HEK293 (cell line): Measurements from ENCODE around the gene ZNF554.

ENCODE experiments used
- CTCF ChIA-PET: fragments of 350-600 bp; formaldehyde crosslinking; extraction: SDS; loops from one replicate; lab custom pipeline; 2021; ENCODE audit warnings: antibody characterized with exemption; lab: Yijun Ruan, JAX
- POLR2A ChIA-PET: fragments of 300-600 bp; formaldehyde crosslinking; extraction: SDS; loops from one replicate; lab custom pipeline; 2020; ENCODE audit warnings: antibody characterized with exemption, inconsistent platforms; lab: Yijun Ruan, JAX
- H3K27ac ChIP-seq: fragments of 200-500 bp; sonication (Bioruptor generic); 2 replicates; pipeline ENCODE4 v1.5.1; 2014; ENCODE audit warnings: low read depth, low read length, control low read depth, inconsistent platforms; ENCODE audit errors: extremely low read depth
- H3K36me3 ChIP-seq, 2 experiments: fragments of 200-500 bp in 1 of 2; sonication (Bioruptor generic) in 1 of 2; 1 replicate in 1 of 2; 2 replicates in 1 of 2; pipeline ENCODE4 v1.5.1; 2014 to 2017; ENCODE audit warnings: inconsistent platforms in 2 of 2, low read length in 2 of 2; ENCODE audit not compliant: control insufficient read depth in 2 of 2, insufficient read depth in 1 of 2
- H3K4me1 ChIP-seq: fragments of 200-500 bp; sonication (Bioruptor generic); 2 replicates; pipeline ENCODE4 v1.5.1; 2014; ENCODE audit warnings: mild to moderate bottlenecking, low read length, inconsistent platforms; ENCODE audit not compliant: control insufficient read depth, insufficient read depth
- H3K4me3 ChIP-seq: 2 replicates; pipeline ENCODE4 v1.5.1; 2011; ENCODE audit warnings: low read depth, mild to moderate bottlenecking, control low read depth, low read length, moderate library complexity
- H3K9me3 ChIP-seq: fragments of 200-500 bp; sonication (Bioruptor generic); 2 replicates; pipeline ENCODE4 v1.5.1; 2014; ENCODE audit warnings: low read depth, low read length, inconsistent platforms; ENCODE audit not compliant: control insufficient read depth, insufficient read depth
- AEBP2 ChIP-seq: fragments of 450-650 bp; formaldehyde crosslinking; IDR thresholded peaks from 2 replicates; pipeline ENCODE4 v1.5.1; 2016; ENCODE audit warnings: missing biosample characterization, missing genetic modification characterization, borderline replicate concordance
- ELK4 ChIP-seq: IDR thresholded peaks from 2 replicates; pipeline ENCODE4 v1.6.1; 2011; ENCODE audit warnings: mild to moderate bottlenecking, low read depth, low read length, borderline replicate concordance
- HOXC10 ChIP-seq: sonication (generic); formaldehyde crosslinking; IDR thresholded peaks from 2 replicates; pipeline ENCODE4 v1.8.1; 2023; ENCODE audit warnings: mild to moderate bottlenecking, missing genetic modification reagents
- KLF9 ChIP-seq: fragments of 450-650 bp; formaldehyde crosslinking; IDR thresholded peaks from 2 replicates; pipeline ENCODE4 v1.5.1; 2016; ENCODE audit warnings: missing biosample characterization, missing genetic modification characterization, low read depth
- MZF1 ChIP-seq: fragments of 450-650 bp; formaldehyde crosslinking; IDR thresholded peaks from 2 replicates; pipeline ENCODE4 v1.5.1; 2017; ENCODE audit warnings: missing biosample characterization, missing genetic modification characterization, borderline replicate concordance
- OVOL3 ChIP-seq: fragments of 450-650 bp; formaldehyde crosslinking; IDR thresholded peaks from 2 replicates; pipeline ENCODE4 v1.5.1; 2016; ENCODE audit warnings: missing biosample characterization, missing genetic modification characterization
- TCF7L2 ChIP-seq: IDR thresholded peaks from 2 replicates; pipeline ENCODE4 v1.6.1; 2011; ENCODE audit warnings: low read depth, mild to moderate bottlenecking, inconsistent platforms, low read length, moderate library complexity, borderline replicate concordance
- YY1 ChIP-seq: fragments of 450-650 bp; formaldehyde crosslinking; IDR thresholded peaks from 2 replicates; pipeline ENCODE4 v1.5.1; 2018; ENCODE audit warnings: missing biosample characterization, missing genetic modification characterization
- ZBTB20 ChIP-seq: fragments of 450-650 bp; formaldehyde crosslinking; IDR thresholded peaks from 2 replicates; pipeline ENCODE4 v1.5.1; 2016; ENCODE audit warnings: missing biosample characterization, missing genetic modification characterization
- ZBTB8A ChIP-seq: fragments of 450-650 bp; formaldehyde crosslinking; IDR thresholded peaks from 2 replicates; pipeline ENCODE4 v1.5.1; 2016; ENCODE audit warnings: missing biosample characterization, missing genetic modification characterization
- ZFP41 ChIP-seq: fragments of 450-650 bp; formaldehyde crosslinking; IDR thresholded peaks from 2 replicates; pipeline ENCODE4 v1.5.1; 2016; ENCODE audit warnings: missing biosample characterization, missing genetic modification characterization, borderline replicate concordance
- ZNF16 ChIP-seq: fragments of 450-650 bp; formaldehyde crosslinking; IDR thresholded peaks from 2 replicates; pipeline ENCODE4 v1.5.1; 2016; ENCODE audit warnings: low read depth, missing biosample characterization, missing genetic modification characterization
- ZNF223 ChIP-seq: fragments of 450-650 bp; formaldehyde crosslinking; IDR thresholded peaks from 2 replicates; pipeline ENCODE4 v1.5.1; 2016; ENCODE audit warnings: missing biosample characterization, missing genetic modification characterization
- ZNF280C ChIP-seq: fragments of 450-650 bp; formaldehyde crosslinking; IDR thresholded peaks from 2 replicates; pipeline ENCODE4 v1.5.1; 2016; ENCODE audit warnings: missing biosample characterization, missing genetic modification characterization
- ZNF292 ChIP-seq: fragments of 450-650 bp; formaldehyde crosslinking; IDR thresholded peaks from 2 replicates; pipeline ENCODE4 v1.5.1; 2016; ENCODE audit warnings: low read depth, missing biosample characterization, missing genetic modification characterization, borderline replicate concordance
- ZNF302 ChIP-seq: fragments of 450-650 bp; formaldehyde crosslinking; IDR thresholded peaks from 2 replicates; pipeline ENCODE4 v1.5.1; 2016; ENCODE audit warnings: missing biosample characterization, missing genetic modification characterization, low read depth
- ZNF341 ChIP-seq: fragments of 450-650 bp; formaldehyde crosslinking; IDR thresholded peaks from 2 replicates; pipeline ENCODE4; 2016; ENCODE audit warnings: low read depth, missing biosample characterization, missing genetic modification characterization
- ZNF362 ChIP-seq: fragments of 450-650 bp; formaldehyde crosslinking; IDR thresholded peaks from 2 replicates; pipeline ENCODE4 v1.5.1; 2016; ENCODE audit warnings: missing biosample characterization, missing genetic modification characterization
- ZNF391 ChIP-seq: fragments of 450-650 bp; formaldehyde crosslinking; IDR thresholded peaks from 2 replicates; pipeline ENCODE4 v1.5.1; 2016; ENCODE audit warnings: low read depth, missing biosample characterization, missing genetic modification characterization, borderline replicate concordance
- ZNF473 ChIP-seq: fragments of 450-650 bp; formaldehyde crosslinking; IDR thresholded peaks from 2 replicates; pipeline ENCODE4 v1.5.1; 2017; ENCODE audit warnings: missing biosample characterization, missing genetic modification characterization
- ZNF521 ChIP-seq: fragments of 450-650 bp; formaldehyde crosslinking; IDR thresholded peaks from 2 replicates; pipeline ENCODE4 v1.5.1; 2017; ENCODE audit warnings: missing biosample characterization, mild to moderate bottlenecking, missing genetic modification characterization
- ZNF549 ChIP-seq: fragments of 450-650 bp; IDR thresholded peaks from 2 replicates; pipeline ENCODE4 v1.5.1; 2018; ENCODE audit warnings: missing biosample characterization, missing genetic modification characterization, mild to moderate bottlenecking, inconsistent platforms, moderate library complexity
- ZNF658 ChIP-seq: fragments of 450-650 bp; formaldehyde crosslinking; IDR thresholded peaks from 2 replicates; pipeline ENCODE4; 2016; ENCODE audit warnings: missing biosample characterization, missing genetic modification characterization
- ZNF664 ChIP-seq: fragments of 450-650 bp; formaldehyde crosslinking; IDR thresholded peaks from 2 replicates; pipeline ENCODE4 v1.5.1; 2016; ENCODE audit warnings: missing biosample characterization, missing genetic modification characterization
- ZNF768 ChIP-seq: fragments of 450-650 bp; formaldehyde crosslinking; IDR thresholded peaks from 2 replicates; pipeline ENCODE4 v1.5.1; 2018; ENCODE audit warnings: missing biosample characterization, mild to moderate bottlenecking, missing genetic modification characterization
- ZNF785 ChIP-seq: fragments of 450-650 bp; formaldehyde crosslinking; IDR thresholded peaks from 2 replicates; pipeline ENCODE4 v1.5.1; 2016; ENCODE audit warnings: missing biosample characterization, missing genetic modification characterization
- TF ChIP-seq, protein P1 (sequence below): fragments of 450-650 bp; formaldehyde crosslinking; IDR thresholded peaks from 2 replicates; pipeline ENCODE4 v1.5.1; 2016; ENCODE audit warnings: missing biosample characterization, missing genetic modification characterization
- TF ChIP-seq, protein P2 (sequence below): fragments of 450-650 bp; formaldehyde crosslinking; IDR thresholded peaks from 2 replicates; pipeline ENCODE4; 2016; ENCODE audit warnings: missing biosample characterization, missing genetic modification characterization

The ZNF554 gene

DNA sequence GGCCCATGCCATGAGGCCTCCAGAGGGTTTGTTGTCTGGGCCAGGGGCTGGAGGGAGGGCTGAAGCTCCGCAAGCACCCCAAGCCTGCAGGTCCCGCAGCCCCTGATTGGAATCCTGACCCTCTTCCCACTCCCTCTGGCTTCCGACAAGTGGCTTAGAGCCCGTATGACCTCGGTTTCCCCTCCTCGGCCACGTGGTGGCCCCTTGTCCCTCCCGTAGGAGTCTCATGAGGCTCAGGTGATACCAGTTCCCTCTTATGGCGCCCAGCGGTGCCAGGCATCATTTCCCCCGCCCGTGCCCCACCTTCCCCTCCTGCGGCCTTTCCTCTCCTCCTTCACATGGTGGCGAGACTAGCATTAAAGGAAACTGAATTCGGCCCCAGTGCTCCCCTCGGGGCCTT lies 28.2 kb upstream of the ZNF554 start:
- Histone ChIP-seq H3K36me3 (peaks cover 32 to 92% of the 10 kb centered on the region in 2 experiments), H3K9me3 (no peaks in the 10 kb centered on the region), H3K4me3 (no peak overlapping the region)
- POLR2A ChIA-PET = no interaction called here
- no peak for TF ChIP-seq ZNF664
- no peak for TF ChIP-seq ZNF223 (tag by site-specific recombination)
- TF ChIP-seq ZFP41 (tag by site-specific recombination) = no peak
- no peak for TF ChIP-seq ZBTB8A (tag by site-specific recombination)
- no peak for TF ChIP-seq ZNF391 (tag by site-specific recombination)
- no peak for TF ChIP-seq OVOL3 (tag by site-specific recombination)
- TF ChIP-seq, protein P1, sequence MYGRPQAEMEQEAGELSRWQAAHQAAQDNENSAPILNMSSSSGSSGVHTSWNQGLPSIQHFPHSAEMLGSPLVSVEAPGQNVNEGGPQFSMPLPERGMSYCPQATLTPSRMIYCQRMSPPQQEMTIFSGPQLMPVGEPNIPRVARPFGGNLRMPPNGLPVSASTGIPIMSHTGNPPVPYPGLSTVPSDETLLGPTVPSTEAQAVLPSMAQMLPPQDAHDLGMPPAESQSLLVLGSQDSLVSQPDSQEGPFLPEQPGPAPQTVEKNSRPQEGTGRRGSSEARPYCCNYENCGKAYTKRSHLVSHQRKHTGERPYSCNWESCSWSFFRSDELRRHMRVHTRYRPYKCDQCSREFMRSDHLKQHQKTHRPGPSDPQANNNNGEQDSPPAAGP = no peak
- no peak for TF ChIP-seq ZNF658
- TF ChIP-seq ZNF785 (tag by site-specific recombination) = no peak
- no peak for TF ChIP-seq ZBTB20
- no peak for TF ChIP-seq YY1 (tag by site-specific recombination)
- no peak for TF ChIP-seq AEBP2 (tag by site-specific recombination)
- TF ChIP-seq ZNF473 (tag by site-specific recombination) = no peak
- TF ChIP-seq, protein P2, sequence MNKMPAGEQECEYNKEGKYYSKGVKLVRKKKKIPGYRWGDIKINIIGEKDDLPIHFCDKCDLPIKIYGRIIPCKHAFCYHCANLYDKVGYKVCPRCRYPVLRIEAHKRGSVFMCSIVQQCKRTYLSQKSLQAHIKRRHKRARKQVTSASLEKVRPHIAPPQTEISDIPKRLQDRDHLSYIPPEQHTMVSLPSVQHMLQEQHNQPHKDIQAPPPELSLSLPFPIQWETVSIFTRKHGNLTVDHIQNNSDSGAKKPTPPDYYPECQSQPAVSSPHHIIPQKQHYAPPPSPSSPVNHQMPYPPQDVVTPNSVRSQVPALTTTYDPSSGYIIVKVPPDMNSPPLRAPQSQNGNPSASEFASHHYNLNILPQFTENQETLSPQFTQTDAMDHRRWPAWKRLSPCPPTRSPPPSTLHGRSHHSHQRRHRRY (tag by site-specific recombination) = no peak
- TF ChIP-seq, all 188 proteins: peak for 0
- CTCF ChIA-PET = no interaction called here
- no peak overlapping the region for H3K27ac ChIP-seq
- no peaks in the 10 kb centered on the region for H3K4me1 ChIP-seq

DNA sequence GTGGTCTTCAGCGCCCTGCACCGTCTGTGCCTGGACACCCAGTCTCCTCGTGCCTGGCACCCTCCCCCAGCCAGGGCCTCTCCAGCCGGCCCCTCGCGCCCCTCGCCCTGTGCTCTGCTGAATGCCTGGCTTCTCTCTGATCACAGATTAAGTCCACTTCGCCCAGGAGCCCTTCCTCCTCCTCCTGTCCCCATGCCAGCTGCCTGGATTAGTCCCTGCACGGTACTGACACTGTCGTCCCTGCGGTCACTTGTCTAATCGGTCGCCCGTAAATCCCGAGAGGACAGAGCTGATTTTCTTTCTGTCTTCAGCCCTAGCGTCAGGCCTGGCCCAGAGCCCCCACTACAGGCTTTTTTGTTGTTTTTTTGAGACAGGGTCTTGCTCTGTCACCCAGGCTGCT lies 27.8 kb upstream of the ZNF554 start:
- Histone ChIP-seq H3K4me1 (no peaks in the 10 kb centered on the region), H3K27ac (no peak overlapping the region), H3K36me3 (peaks cover 30 to 96% of the 10 kb centered on the region in 2 experiments), H3K4me3 (no peak overlapping the region), H3K9me3 (no peaks in the 10 kb centered on the region)
- CTCF ChIA-PET = no interaction called here
- POLR2A ChIA-PET = no interaction called here
- TF ChIP-seq HOXC10 (CRISPR knock-in tag) (no peak), ZNF302 (no peak), KLF9 (tag by site-specific recombination) (no peak), ZNF549 (tag by site-specific recombination) (no peak), ZNF521 (tag by site-specific recombination) (no peak), ZNF768 (no peak), MZF1 (tag by site-specific recombination) (no peak), ZNF292 (tag by site-specific recombination) (no peak), TCF7L2 (no peak), ELK4 (no peak), ZNF16 (tag by site-specific recombination) (no peak), ZNF280C (tag by site-specific recombination) (no peak), ZNF341 (no peak), ZNF362 (no peak)
